ENCODE measurements around the gene ZBTB20.

The ZBTB20 gene

GRCh38 chr3:114550165-114550564 lies 596.9 kb downstream of the ZBTB20 start:
- H3K4me3 ChIP-seq (ENCODE audit: low read depth, low read length) = no peak overlapping the region
- DNase-seq (ENCODE audit: low read depth) = no peak

GRCh38 chr3:114545193-114545592 lies 601.9 kb downstream of the ZBTB20 start:
- no peak for DNase-seq (ENCODE audit: low read depth)

GRCh38 chr3:114542359-114542758 lies 604.7 kb downstream of the ZBTB20 start:
- DNase-seq (ENCODE audit: low read depth) = no peak
- no peak overlapping the region for H3K4me3 ChIP-seq (ENCODE audit: low read depth, low read length)

More at GRCh38 chr3:114545193-114545592, 601.9 kb downstream of the ZBTB20 start:
- no peak overlapping the region for H3K4me3 ChIP-seq (ENCODE audit: low read depth, low read length)

- no peak for DNase-seq (ENCODE audit: low read depth)
- no peak overlapping the region for H3K4me3 ChIP-seq (ENCODE audit: low read depth, low read length)
These were observed 607.6 kb downstream of the ZBTB20 start for GRCh38 chr3:114539525-114539924.

- DNase-seq (ENCODE audit: low read depth) = no peak
- no peak overlapping the region for H3K4me3 ChIP-seq (ENCODE audit: low read depth, low read length)
These were observed 608.9 kb downstream of the ZBTB20 start for GRCh38 chr3:114538211-114538610.

GRCh38 chr3:114528517-114528916 lies 618.6 kb downstream of the ZBTB20 start:
- no peak for DNase-seq (ENCODE audit: low read depth)
- H3K4me3 ChIP-seq (ENCODE audit: low read depth, low read length) = no peak overlapping the region

- no peak overlapping the region for H3K4me3 ChIP-seq (ENCODE audit: low read depth, low read length)
- no peak for DNase-seq (ENCODE audit: low read depth)
These were observed 619.9 kb downstream of the ZBTB20 start for GRCh38 chr3:114527036-114527644.

- no peak overlapping the region for H3K4me3 ChIP-seq (ENCODE audit: low read depth, low read length)
- DNase-seq (ENCODE audit: low read depth) = no peak
These were observed 621.8 kb downstream of the ZBTB20 start for GRCh38 chr3:114525278-114525677.

GRCh38 chr3:114519415-114519814 lies 627.7 kb downstream of the ZBTB20 start:
- no peak for DNase-seq (ENCODE audit: low read depth)
- no peak overlapping the region for H3K4me3 ChIP-seq (ENCODE audit: low read depth, low read length)

GRCh38 chr3:114518206-114518808 lies 628.8 kb downstream of the ZBTB20 start:
- no peak for DNase-seq (ENCODE audit: low read depth)
- H3K4me3 ChIP-seq (ENCODE audit: low read depth, low read length) = no peak overlapping the region

GRCh38 chr3:114510201-114510600 lies 636.9 kb downstream of the ZBTB20 start:
- DNase-seq (ENCODE audit: low read depth) = no peak

GRCh38 chr3:114509756-114510155 lies 637.3 kb downstream of the ZBTB20 start:
- H3K4me3 ChIP-seq (ENCODE audit: low read depth, low read length) = no peak overlapping the region
- DNase-seq (ENCODE audit: low read depth) = no peak

More at GRCh38 chr3:114510201-114510600, 636.9 kb downstream of the ZBTB20 start:
- no peak overlapping the region for H3K4me3 ChIP-seq (ENCODE audit: low read depth, low read length)

GRCh38 chr3:114508976-114509375 lies 638.1 kb downstream of the ZBTB20 start:
- H3K4me3 ChIP-seq (ENCODE audit: low read depth, low read length) = no peak overlapping the region
- DNase-seq (ENCODE audit: low read depth) = no peak

GRCh38 chr3:114508208-114508607 lies 638.9 kb downstream of the ZBTB20 start:
- no peak overlapping the region for H3K4me3 ChIP-seq (ENCODE audit: low read depth, low read length)
- DNase-seq (ENCODE audit: low read depth) = no peak

GRCh38 chr3:114506591-114507300 lies 640.3 kb downstream of the ZBTB20 start:
- DNase-seq (ENCODE audit: low read depth) = no peak
- H3K4me3 ChIP-seq (ENCODE audit: low read depth, low read length) = no peak overlapping the region

GRCh38 chr3:114504941-114505628 lies 642.0 kb downstream of the ZBTB20 start:
- H3K4me3 ChIP-seq (ENCODE audit: low read depth, low read length) = no peak overlapping the region
- DNase-seq (ENCODE audit: low read depth) = no peak

GRCh38 chr3:114502204-114502603 lies 644.9 kb downstream of the ZBTB20 start:
- no peak for DNase-seq (ENCODE audit: low read depth)
- no peak overlapping the region for H3K4me3 ChIP-seq (ENCODE audit: low read depth, low read length)

GRCh38 chr3:114499976-114500375 lies 647.1 kb downstream of the ZBTB20 start:
- H3K4me3 ChIP-seq (ENCODE audit: low read depth, low read length) = no peak overlapping the region
- no peak for DNase-seq (ENCODE audit: low read depth)

- peak; percentile 83 for DNase-seq (ENCODE audit: low read depth)
- H3K4me3 ChIP-seq (ENCODE audit: low read depth, low read length) = no peak overlapping the region
These were observed 648.3 kb downstream of the ZBTB20 start for GRCh38 chr3:114498539-114499370.
